ENCODE measurements around the gene ERCC6L2. TPM values are rescaled to one million over a fixed set of nuclear protein-coding genes. Genes with fewer than 3 reads are reported as not detected.
A peak's percentile ranks its signal among the peaks of the same experiment; 100 is the strongest.

The ERCC6L2 gene
- total and polyA plus RNA-seq, 10 of the 15 experiments (the other 5 are each of a cell fraction or from before 2014, with no cell fraction given), result 8.1 to 45.0 (median 22.6) TPM

DNA sequence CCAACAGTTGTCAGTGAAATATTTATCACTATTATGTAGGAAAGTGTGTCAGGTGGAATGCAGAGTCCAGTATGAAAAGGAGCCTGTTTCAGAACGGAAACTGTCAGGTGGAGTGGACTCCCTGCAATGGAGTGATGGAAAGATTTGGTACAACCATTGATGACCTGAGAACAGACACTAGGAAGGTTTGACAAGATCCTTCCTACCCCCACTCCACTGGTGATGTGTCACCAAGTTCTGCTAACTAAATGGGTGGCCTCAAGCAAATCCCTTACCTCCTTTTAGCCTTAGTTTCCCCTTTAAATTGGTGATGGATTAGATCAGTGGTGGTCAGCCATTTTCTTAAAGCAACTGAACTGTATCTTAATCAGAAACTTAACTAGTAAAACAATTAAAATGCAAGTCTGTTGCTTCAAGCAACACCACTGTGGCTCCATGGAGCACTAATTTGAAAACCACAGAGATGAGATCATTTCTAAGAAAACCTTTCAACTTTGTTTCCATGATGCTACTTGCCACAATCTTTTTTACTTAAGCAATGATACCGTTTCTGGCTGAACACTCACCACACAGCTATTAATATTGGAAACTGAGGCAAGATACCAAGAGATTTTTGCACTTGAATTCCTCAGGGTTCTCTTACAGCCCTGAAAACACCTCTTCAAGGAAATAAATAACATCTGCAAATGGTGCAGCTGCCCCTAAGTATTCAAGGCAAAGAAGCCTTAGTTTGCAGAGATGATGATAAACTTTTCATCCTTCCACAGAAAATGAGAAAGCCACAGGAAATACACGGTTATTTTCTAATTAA lies 140.6 kb downstream of the ERCC6L2 start (continued):
- TF ChIP-seq, protein P1, sequence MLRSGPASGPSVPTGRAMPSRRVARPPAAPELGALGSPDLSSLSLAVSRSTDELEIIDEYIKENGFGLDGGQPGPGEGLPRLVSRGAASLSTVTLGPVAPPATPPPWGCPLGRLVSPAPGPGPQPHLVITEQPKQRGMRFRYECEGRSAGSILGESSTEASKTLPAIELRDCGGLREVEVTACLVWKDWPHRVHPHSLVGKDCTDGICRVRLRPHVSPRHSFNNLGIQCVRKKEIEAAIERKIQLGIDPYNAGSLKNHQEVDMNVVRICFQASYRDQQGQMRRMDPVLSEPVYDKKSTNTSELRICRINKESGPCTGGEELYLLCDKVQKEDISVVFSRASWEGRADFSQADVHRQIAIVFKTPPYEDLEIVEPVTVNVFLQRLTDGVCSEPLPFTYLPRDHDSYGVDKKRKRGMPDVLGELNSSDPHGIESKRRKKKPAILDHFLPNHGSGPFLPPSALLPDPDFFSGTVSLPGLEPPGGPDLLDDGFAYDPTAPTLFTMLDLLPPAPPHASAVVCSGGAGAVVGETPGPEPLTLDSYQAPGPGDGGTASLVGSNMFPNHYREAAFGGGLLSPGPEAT (IDR thresholded peaks at IDR 0.05; ENCODE audit: low read depth), result 0 out of 2 replicates have a peak, but pooled peaks have one; percentile 31
- no peak for TF ChIP-seq SMC3 (IDR thresholded peaks at IDR 0.05; ENCODE audit: borderline replicate concordance, low read length)
- 0 out of 4 replicates have a peak, but pooled peaks have one; percentile 15 to 41 for TF ChIP-seq EP300 (IDR thresholded peaks at IDR 0.05; ENCODE audit: borderline replicate concordance in 1 of 2, control insufficient read depth in 1 of 2, low read depth in 2 of 2, low read length in 2 of 2)
- no peak for TF ChIP-seq IRF4 (IDR thresholded peaks at IDR 0.05; ENCODE audit: low read depth, low read length)
- 0 out of 4 replicates have a peak, but pooled peaks have one; percentile 25 to 27 for TF ChIP-seq IKZF2 (IDR thresholded peaks at IDR 0.05)
- 0 out of 2 replicates have a peak, but pooled peaks have one; percentile 28 for TF ChIP-seq BMI1 (IDR thresholded peaks at IDR 0.05; ENCODE audit: borderline replicate concordance)
- no peak for TF ChIP-seq RBBP5 (conservative IDR thresholded peaks at IDR 0.05)
- TF ChIP-seq NFYA (IDR thresholded peaks at IDR 0.05; ENCODE audit: borderline replicate concordance, low read depth, low read length), result no peak
- no peak for TF ChIP-seq SPI1 (IDR thresholded peaks at IDR 0.05; ENCODE audit: borderline replicate concordance, insufficient read depth, low read depth, low read length)
- TF ChIP-seq JUNB (IDR thresholded peaks at IDR 0.05), result peak; percentile 63
- TF ChIP-seq, protein P2, sequence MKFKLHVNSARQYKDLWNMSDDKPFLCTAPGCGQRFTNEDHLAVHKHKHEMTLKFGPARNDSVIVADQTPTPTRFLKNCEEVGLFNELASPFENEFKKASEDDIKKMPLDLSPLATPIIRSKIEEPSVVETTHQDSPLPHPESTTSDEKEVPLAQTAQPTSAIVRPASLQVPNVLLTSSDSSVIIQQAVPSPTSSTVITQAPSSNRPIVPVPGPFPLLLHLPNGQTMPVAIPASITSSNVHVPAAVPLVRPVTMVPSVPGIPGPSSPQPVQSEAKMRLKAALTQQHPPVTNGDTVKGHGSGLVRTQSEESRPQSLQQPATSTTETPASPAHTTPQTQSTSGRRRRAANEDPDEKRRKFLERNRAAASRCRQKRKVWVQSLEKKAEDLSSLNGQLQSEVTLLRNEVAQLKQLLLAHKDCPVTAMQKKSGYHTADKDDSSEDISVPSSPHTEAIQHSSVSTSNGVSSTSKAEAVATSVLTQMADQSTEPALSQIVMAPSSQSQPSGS (IDR thresholded peaks at IDR 0.05; ENCODE audit: low read length), result peak; percentile 81
- TF ChIP-seq SRF (IDR thresholded peaks at IDR 0.05; ENCODE audit: low read depth in 2 of 2, low read length in 2 of 2), result no peak
- no peak for TF ChIP-seq PML (IDR thresholded peaks at IDR 0.05; ENCODE audit: low read length)
- peak; percentile 13; the same call in 1 of the 2 replicates for TF ChIP-seq EED (IDR thresholded peaks at IDR 0.05; ENCODE audit: low read depth)
- TF ChIP-seq NFIC (IDR thresholded peaks at IDR 0.05; ENCODE audit: low read depth, low read length), result peak; percentile 65; the same call in 1 of the 2 replicates
- no peak for TF ChIP-seq CHD2 (IDR thresholded peaks at IDR 0.05; ENCODE audit: borderline replicate concordance, low read depth, low read length)
- TF ChIP-seq, protein P3, sequence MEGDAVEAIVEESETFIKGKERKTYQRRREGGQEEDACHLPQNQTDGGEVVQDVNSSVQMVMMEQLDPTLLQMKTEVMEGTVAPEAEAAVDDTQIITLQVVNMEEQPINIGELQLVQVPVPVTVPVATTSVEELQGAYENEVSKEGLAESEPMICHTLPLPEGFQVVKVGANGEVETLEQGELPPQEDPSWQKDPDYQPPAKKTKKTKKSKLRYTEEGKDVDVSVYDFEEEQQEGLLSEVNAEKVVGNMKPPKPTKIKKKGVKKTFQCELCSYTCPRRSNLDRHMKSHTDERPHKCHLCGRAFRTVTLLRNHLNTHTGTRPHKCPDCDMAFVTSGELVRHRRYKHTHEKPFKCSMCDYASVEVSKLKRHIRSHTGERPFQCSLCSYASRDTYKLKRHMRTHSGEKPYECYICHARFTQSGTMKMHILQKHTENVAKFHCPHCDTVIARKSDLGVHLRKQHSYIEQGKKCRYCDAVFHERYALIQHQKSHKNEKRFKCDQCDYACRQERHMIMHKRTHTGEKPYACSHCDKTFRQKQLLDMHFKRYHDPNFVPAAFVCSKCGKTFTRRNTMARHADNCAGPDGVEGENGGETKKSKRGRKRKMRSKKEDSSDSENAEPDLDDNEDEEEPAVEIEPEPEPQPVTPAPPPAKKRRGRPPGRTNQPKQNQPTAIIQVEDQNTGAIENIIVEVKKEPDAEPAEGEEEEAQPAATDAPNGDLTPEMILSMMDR (IDR thresholded peaks at IDR 0.05 in 2 of 3, conservative IDR thresholded peaks at IDR 0.05 in 1 of 3; ENCODE audit: control insufficient read depth in 2 of 3, extremely low read depth in 1 of 3, insufficient read depth in 1 of 3, low read depth in 3 of 3, low read length in 3 of 3), result no peak
- no peak for TF ChIP-seq FOXK2 (IDR thresholded peaks at IDR 0.05)
- TF ChIP-seq RAD21 (IDR thresholded peaks at IDR 0.05; ENCODE audit: insufficient read depth, low read depth, low read length), result no peak
- no peak for TF ChIP-seq MYC (IDR thresholded peaks at IDR 0.05; ENCODE audit: insufficient read depth, insufficient read length, insufficient replicate concordance, low read length, severe bottlenecking)
- TF ChIP-seq CBFB (IDR thresholded peaks at IDR 0.05; ENCODE audit: low read depth), result peak; percentile 78; the same call in 1 of the 2 replicates

All from GM12878 (cell line).